Endometrial microvascular endothelial cells (primary cell): ENCODE data around the gene CDKL1. TPM values are rescaled to one million over a fixed set of nuclear protein-coding genes. Genes with fewer than 3 reads are reported as not detected.
"Not testable (repeated sequence)": the region's sequence is repeated elsewhere in the genome, so short reads cannot be mapped to it uniquely, and the experiment has no call there.

Source experiments
- in situ Hi-C: cut with HindIII; loops from 2 replicates; pipeline ENCODE4 v1.10.0; 2017; ENCODE audit warnings: low sequenced_read_pairs, low pct_unique_long_range_greater_than_20kb; ENCODE audit errors: inconsistent ontology term
- total RNA-seq: library from RNA; depleted of rRNA; stranded (reverse); fragments of >200 nt; gene quantifications from one replicate; pipeline ENCODE4 v1.2.3, GENCODE V29; 2015; ENCODE audit errors: inconsistent ontology term

Gene CDKL1
- total RNA-seq, 1 donor from 2014 or later: 22.7 TPM

DNA sequence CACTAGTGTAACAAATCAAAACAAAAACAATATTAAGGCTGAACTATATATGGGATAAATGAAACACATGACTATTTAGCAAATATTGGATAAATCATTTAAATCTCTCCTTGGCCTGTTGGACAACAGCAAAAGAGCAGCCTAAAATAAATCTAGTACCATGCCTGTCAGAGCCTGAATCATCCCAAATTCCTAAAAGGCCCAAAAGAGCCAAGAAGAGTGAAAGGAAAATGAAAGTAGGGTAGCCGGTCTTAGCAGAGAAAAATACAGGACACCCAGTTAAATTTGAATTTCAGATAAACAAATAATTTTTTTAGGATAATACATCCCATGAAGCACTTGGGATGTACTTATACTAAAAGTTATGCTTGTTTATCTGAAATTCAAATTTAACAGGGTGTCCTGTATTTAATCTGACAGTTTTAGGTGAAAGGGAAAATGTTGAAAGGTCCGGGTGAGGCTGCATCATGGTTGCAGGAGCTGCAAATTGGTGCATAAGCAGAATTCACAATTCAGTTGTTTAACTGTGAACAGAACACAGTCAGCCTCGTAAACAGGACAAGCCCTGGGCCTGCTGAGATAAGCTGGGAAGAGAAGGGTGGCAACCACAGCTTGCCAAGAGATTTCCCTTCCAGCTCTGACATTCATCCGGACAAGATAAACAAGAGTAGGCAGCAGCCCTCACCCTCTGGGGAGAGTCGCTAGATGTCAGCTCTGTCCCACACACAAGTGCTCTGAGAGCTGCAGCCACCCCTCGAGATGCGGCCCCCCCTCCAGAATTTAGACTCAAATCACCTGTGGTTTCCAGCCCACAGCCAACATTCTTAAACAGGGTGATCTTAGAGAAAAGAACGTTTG lies 54.2 kb downstream of the CDKL1 start:
- in situ Hi-C loops: loop anchor here (25.0 kb wide), 1 partner anchor 95 kb away; no protein-coding TSS in a partner anchor

DNA sequence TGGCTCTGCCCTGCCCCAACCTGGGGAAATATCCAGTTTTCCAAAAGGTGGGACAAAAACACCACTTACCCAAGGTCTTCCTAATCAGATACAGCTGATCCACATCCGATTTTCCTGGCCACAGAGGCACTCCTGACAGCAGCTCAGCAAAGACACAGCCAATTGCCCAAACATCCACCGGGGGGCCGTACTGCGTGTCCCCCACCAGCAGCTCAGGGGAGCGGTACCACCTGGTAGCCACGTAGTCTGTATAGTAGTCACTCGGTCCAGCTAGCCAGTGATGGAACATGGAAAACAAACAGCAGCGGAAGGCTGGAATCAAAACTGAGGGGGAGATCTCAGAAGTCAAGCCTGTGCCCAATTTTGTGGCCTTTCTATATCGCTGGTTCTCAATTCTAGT lies 55.7 kb downstream of the CDKL1 start:
- in situ Hi-C loops: loop anchor here (25.0 kb wide), 1 partner anchor 96 kb away; no protein-coding TSS in a partner anchor

DNA sequence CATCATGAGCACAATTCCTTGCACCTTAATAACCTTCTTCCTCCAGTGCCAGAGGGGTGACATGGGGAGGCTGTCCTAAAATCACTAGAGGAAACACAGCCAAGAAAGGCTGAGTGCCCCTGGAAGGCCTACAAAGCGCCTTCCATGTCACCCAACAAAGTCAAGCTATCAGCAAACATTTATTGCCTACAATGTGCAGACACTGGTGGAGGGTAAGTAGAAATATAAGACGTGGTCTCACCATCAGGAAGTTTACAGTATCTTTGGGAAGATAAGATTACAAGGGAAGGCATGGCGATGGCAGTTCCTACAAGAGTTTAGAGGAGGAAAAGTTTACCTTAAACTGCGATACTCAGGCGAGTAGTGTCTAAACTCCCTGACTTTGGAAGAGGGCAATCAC lies 56.6 kb downstream of the CDKL1 start:
- in situ Hi-C loops: loop anchor here (25.0 kb wide), 1 partner anchor 97 kb away; no protein-coding TSS in a partner anchor

DNA sequence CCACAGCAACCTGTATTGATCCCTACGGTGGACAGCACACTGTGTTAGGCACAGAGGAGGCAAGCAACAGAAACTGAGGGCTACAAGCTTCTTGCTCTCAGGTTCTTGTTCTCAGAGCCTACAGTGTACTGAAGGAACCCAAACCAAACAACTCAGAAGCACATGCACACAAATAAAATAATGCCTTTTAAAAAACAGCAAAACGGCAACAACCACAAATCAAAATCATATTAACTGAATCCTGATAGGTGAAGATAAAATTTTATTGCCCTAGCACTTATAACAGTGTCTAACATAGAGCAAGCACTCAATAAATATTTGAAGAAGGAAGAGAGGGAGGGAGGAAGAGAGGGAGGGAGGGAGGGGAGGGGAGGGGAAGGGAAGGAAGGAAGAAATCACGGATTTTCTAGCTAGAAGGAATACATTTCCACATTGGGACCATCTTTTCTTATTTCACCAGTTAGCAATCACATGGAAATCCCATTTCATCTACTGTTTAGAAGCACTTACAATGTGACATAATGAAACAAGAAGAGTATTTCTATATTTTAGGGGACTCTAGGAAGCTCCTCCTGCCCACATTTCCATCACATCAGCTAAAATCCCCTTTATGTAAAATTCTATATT lies 57.4 kb downstream of the CDKL1 start:
- in situ Hi-C loops: loop anchor here (10.0 to 25.0 kb wide), 2 partner anchors 98 to 186 kb away; no protein-coding TSS in a partner anchor

DNA sequence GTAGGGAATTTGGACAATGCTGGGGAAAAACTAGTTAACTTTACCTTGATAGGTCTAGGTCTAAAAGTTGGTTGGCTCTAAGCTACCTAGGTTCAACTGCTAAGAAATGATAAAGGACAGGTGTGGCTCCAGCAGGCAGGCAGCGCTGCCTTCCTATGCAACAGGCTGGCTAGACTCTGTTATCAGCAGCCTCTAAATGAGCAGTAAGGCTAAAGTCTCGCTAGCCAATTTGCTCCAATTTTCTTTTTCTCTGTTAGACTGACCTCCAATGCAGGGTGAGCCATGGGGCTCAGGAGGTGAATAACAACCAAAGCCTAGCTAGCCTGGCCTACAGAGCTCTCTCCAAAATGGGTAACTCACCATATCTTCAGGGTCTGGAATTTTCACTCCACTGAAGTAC lies 58.1 kb downstream of the CDKL1 start:
- in situ Hi-C loops: loop anchor here (10.0 to 25.0 kb wide), 2 partner anchors 99 to 186 kb away; no protein-coding TSS in a partner anchor

DNA sequence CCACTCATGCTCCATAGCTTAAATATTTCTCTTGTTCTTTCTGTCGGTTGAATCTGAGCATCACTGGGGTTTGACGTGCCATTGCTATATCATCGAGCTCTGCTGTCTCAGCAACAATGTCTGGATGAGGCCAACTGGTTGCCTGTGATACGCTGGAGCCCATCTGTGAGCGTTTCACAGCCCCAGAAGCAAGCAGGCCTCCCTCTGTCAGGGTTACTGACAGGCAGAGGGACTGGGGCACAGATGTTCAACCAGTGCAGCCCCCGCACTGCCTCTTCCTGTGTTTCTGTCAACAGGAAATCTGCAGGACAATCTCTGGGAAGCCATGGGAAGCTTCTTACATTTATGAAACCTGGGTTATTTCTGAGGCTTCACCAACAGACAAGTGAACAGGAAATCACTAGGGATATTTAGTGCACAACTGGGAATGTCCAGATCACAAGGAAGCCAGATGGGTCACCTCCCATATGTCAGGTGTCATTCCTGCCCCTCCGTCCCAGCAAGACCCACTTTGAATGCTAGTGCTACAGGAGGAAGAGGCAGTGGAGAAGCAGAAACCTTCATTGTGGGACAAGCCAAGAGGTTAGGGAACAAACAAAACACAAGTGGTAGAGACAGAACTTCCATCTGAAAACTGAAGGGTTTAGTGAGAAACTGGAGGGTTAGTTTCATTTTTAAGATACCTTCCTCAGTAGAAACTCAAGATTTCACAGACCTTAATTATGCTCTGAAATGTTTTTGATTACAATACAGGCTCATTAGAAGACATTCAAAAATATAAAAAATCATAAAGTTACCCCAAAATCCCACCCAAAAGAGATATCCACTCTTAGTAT lies 60.5 kb downstream of the CDKL1 start:
- in situ Hi-C loops: loop anchor here (10.0 to 25.0 kb wide), 2 partner anchors 101 to 189 kb away; no protein-coding TSS in a partner anchor

DNA sequence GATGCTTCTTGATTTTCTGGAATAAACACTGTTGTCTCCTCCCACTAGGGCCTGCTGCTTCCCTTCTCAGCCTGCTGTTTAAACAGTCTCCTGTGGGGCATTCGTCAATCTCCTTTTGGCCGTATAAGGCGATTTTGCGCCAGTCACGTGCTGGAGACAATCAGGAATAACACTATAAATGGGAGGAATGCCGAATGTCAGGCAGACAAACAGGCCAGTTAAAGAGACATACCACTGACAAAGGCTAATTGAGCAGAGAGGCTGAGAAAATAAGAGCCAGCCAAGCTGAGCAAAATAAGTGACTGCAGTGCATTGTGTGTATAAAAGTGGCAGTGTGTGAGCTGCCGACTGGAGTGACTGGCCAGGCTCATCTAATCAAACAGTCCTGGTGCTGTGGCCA lies 61.3 kb downstream of the CDKL1 start:
- in situ Hi-C loops: loop anchor here (10.0 to 25.0 kb wide), 2 partner anchors 102 to 189 kb away; no protein-coding TSS in a partner anchor

DNA sequence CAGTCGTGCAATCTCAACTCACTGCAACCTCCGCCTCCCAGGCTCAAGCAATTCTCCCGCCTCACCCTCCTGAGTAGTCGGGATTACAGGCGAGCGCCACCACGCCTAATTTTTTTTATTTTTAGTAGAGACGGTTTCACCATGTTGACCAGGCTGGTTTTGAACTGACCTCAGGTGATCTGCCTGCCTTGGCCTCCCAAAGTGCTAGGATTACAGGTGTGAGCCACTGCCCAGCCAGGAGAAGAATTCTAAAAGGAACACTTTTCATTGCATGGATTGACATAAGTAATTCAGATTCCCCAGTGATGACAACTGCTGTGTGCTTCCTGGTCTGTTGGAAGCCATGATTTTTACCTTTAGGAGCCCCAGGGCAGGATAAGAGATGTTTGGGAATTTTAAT lies 62.5 kb downstream of the CDKL1 start:
- in situ Hi-C loops: loop anchor here (10.0 to 25.0 kb wide), 2 partner anchors 103 to 191 kb away; no protein-coding TSS in a partner anchor

DNA sequence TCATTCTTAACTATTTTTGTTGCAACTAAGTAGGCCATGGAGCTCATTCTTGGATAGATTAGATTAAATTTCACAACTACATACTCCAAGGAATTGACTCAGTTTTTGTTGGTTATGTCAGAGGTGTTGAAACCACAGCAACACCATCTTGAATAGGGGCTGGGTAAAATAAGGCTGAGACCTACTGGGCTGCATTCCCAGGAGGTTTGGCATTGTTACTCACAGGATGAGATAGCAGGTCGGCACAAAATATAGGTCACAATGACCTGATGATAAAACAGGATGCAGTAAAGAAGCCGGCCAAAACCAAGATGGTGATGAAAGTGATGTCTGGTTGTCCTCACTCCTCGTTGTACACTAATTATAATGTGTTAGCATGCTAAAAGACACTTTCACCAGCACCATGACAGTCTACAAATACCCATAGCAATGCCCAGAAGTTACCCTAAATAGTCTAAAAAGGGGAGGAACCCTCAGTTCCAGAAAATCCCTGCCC lies 63.6 kb downstream of the CDKL1 start:
- in situ Hi-C loops: loop anchor here (10.0 to 25.0 kb wide), 2 partner anchors 104 to 192 kb away; no protein-coding TSS in a partner anchor

DNA sequence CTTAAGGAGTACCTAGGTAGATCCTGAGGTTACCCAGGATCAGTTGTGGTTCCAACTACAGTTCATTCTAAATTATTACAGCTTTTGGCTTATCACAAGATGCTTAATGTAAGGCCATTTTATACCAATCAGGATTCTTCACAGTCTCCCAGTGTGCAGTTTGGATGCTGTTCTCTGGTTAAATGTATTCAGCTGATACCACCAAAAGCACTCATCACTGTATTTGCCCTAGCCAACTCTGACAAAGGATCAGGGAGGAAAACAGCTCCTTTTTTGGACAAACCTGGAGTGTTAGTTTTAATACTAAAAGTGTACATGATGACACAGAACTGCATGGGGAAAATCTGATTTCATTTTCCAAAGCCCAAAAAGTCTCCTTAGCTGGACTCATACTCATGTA lies 65.1 kb downstream of the CDKL1 start:
- in situ Hi-C loops: loop anchor here (10.0 to 25.0 kb wide), 2 partner anchors 106 to 193 kb away; no protein-coding TSS in a partner anchor

DNA sequence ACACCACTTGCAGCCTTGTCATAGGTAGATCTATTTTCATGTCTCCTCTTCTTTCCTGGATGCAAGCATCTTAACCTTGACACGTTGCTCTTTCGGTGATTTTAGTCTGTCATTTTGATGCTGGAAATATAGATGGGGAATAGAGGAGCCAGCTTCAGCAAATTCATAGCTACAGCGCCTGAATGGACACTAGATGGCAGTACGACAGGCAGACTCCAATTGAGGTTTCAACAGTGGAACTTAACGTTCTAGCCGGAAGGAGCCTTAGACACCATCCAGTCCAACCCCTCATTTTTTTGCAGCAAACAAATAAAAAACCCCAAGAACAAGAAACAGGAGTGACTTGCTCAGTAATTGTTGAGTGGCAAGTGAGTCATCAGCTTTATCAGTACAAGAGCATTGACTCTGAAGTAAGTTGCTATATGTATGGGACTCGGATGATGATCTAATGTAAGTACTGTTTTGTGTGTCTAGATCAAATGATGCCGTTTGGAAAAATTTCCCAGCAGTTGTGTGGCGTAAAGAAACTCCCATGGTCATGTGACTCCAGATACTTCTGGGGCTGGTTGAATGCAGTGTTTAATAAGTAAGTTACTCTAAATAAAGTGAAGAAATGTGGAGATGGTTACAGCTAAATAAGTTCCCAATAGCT lies 75.5 kb downstream of the CDKL1 start:
- in situ Hi-C loops: no loop called here

DNA sequence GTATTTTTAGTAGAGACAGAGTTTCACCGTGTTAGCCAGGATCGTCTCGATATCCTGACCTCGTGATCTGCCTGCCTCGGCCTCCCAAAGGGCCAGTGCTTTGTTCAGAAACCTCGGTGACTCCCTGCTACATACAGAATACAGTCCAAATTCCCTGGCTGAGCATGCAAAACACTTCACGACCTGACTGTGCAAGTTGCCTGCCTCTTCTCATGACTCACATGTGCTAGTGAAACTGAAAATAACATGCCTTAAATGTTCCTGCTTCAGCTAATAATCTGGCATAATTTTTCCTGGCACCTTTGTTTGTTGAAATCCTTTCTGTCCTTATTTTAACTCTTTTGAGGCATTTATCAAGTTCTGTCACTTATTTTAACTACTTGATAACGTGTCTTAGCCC lies 76.4 kb downstream of the CDKL1 start:
- in situ Hi-C loops: no loop called here

DNA sequence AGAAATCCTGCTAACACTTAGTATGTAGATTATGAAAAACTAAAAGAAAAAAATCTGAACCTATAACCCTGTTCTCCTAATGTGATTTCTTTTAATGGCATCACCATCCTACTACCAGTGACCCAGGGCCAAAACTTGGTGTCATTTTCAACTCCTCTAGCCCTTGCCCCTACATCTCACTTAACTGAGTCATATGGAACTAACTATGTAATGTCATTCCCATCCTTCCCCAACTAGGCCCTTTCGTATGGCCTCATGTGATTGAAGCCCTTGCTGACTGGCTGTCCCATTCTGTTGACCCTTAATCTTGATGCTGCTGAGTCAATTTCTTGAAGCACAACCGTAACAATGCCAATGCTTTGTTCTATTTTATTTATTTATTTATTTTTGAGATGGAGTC lies 77.0 kb downstream of the CDKL1 start:
- in situ Hi-C loops: no loop called here

DNA sequence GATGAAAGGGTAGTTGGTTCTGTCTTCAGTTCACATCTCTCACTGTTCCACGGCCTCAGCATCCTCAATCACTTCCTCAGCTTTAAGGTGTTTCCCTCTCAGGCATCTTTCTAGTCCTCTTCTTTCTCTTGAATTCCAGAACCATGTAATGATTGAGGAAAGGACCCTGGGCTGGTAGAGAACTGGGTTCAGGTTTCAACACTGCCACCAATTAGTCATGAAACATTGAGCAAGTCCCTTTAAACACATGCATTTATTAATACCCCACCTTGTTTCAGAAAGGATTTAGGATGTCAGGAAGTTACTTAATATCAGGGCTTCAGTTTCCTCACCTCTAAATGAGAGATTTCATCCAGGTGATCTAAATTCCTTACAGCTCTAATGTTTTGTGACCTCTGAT lies 77.4 kb downstream of the CDKL1 start:
- in situ Hi-C loops: no loop called here

DNA sequence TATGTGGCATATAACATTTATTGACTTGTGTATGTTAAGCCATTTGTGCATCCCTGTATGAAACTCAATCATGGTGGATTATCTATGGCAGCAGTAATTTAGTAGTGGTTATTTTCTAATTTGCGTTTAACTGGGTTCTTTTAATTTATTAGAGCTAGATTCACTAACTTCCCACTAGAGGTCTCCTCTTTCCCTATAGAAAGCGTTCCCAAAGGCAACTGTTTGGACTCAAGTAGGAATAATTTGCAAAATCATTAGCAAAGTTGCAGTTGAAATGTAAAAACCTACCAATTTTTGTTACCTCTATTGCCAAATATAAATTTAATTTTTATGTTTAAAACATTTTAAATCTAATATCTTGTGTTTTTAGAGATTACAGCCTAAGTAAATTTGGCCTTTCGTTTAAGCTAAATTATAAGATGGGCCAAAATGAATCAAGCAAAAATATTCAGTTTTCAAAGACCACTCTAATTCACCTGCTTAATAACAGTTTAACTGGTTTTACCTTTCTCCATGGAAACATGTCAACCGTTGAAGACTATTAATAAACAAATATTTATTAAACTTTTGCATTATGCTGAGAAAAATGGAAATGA lies 78.6 kb downstream of the CDKL1 start:
- in situ Hi-C loops: no loop called here

DNA sequence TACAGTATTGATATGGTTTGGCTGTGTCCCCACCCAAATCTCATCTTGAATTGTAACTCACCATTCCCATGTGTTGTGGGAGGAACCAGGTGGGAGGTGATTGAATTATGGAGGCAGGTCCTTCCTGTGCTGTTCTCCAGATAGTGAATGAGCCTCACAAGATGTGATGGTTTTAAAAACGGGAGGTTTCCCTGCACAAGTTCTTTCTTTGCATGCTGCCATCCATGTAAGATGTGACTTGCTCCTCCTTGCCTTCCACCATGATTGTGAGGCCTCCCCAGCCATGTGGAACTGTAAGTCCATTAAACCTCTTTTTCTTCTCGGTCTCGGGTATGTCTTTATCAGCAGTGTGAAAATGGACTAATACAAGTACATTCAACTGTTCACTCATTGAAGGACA lies 82.6 kb downstream of the CDKL1 start:
- in situ Hi-C loops: not testable (repeated sequence)

DNA sequence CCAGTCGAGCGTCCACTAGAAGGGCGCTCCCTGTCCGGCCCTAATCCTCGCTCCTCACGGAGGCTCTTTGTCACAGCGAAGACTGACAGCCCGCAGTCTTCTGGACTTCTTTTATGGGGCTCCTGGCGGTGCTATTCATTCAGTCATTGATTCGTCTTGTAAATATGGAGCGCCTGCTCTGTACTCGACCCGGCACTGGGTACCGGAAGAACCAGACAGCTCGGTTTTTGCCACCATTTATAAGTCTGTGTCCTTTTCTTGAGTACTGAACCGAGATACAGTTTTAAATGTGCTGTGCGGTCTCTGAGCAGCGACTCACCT lies 84.0 kb downstream of the CDKL1 start:
- in situ Hi-C loops: no loop called here
